Activated CD4-positive, alpha-beta memory T cell treated with anti-CD3 and anti-CD28 coated beads for 36 hours (primary cell): ENCODE results near the gene OTOP3. TPM values are rescaled to one million over a fixed set of nuclear protein-coding genes. Genes with fewer than 3 reads are reported as not detected.

ENCODE experiments used
- CTCF ChIA-PET: fragments of 350-600 bp; sonication (Branson Sonifier 250); formaldehyde crosslinking; loops from one replicate; lab custom pipeline; 2021; ENCODE audit warnings: antibody characterized with exemption, inconsistent platforms; lab: Charles Lee
- POLR2A ChIA-PET: fragments of 350-600 bp; sonication (Branson Sonifier 250); formaldehyde crosslinking; loops from one replicate; lab custom pipeline; 2021; ENCODE audit warnings: antibody characterized with exemption; lab: Charles Lee
- DNase-seq: peaks from one replicate; pipeline ENCODE4 v3.0.0-alpha.2; 2020
- H3K27ac Mint-ChIP-seq: one replicate; pipeline ENCODE4 v1.8.0; 2021; ENCODE audit warnings: mixed read lengths
- H3K27me3 Mint-ChIP-seq: one replicate; pipeline ENCODE4 v1.8.0; 2021; ENCODE audit warnings: mixed read lengths
- H3K36me3 Mint-ChIP-seq: one replicate; pipeline ENCODE4 v1.8.0; 2021; ENCODE audit warnings: mixed read lengths
- H3K4me1 Mint-ChIP-seq: one replicate; pipeline ENCODE4 v1.8.0; 2021; ENCODE audit warnings: low read depth, mixed read lengths
- H3K4me3 Mint-ChIP-seq: one replicate; pipeline ENCODE4 v1.8.0; 2021; ENCODE audit warnings: mild to moderate bottlenecking, mixed read lengths
- H3K9me3 Mint-ChIP-seq: one replicate; pipeline ENCODE4 v1.8.0; 2021; ENCODE audit warnings: mixed read lengths
- intact Hi-C: fragments of 100-400 bp; cut with micrococcal nuclease; formaldehyde crosslinking; loops from one replicate; pipeline ENCODE4 v1.15.1; 2023
- total RNA-seq, 2 experiments: library from RNA; stranded (reverse); gene quantifications; one replicate each; pipeline ENCODE4 v1.2.3, GENCODE V29; 2021

OTOP3 gene
- total RNA-seq, 2 experiments from 2014 or later: not detected

DNA sequence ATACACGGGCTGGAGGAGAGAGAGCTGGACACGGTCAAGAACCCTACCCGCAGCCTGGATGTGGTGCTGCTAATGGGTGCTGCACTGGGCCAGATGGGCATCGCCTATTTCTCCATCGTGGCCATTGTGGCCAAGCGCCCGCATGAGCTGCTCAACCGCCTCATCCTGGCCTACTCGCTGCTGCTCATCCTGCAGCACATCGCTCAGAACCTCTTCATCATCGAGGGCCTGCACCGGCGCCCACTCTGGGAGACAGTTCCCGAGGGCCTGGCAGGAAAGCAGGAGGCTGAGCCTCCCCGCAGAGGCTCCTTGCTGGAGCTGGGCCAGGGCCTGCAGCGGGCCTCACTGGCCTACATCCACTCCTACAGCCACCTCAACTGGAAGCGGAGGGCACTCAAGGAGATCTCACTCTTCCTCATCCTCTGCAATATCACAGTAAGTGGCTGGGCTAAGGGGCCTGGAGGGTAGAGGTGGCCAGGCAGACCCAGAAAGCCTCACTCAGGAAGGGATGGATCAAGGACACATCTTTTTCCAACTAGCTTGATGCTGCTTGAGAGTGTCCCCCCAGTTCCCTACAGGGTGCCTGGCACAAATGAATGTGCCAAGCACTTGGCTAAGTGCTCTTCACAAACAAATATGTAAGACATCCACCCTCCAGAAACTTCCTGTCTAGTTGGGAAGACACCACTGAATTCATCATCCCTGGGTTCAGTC, 11.5 kb downstream of the OTOP3 start:
- Mint-ChIP-seq H3K36me3 (no peaks in the 10 kb centered on the region), H3K9me3 (no peaks in the 10 kb centered on the region), H3K4me3 (no peak overlapping the region), H3K27me3 (peaks cover 4% of the 10 kb centered on the region), H3K4me1 (no peaks in the 10 kb centered on the region), H3K27ac (no peak overlapping the region)
- POLR2A ChIA-PET: no interaction called here
- CTCF ChIA-PET: interaction anchor here (1.0 to 2.5 kb wide), 3 partner anchors 9 to 14 kb away, joined by 3 to 13 read pairs (median 4); no protein-coding TSS in a partner anchor
- no peak for DNase-seq
- intact Hi-C loops: no loop called here

DNA sequence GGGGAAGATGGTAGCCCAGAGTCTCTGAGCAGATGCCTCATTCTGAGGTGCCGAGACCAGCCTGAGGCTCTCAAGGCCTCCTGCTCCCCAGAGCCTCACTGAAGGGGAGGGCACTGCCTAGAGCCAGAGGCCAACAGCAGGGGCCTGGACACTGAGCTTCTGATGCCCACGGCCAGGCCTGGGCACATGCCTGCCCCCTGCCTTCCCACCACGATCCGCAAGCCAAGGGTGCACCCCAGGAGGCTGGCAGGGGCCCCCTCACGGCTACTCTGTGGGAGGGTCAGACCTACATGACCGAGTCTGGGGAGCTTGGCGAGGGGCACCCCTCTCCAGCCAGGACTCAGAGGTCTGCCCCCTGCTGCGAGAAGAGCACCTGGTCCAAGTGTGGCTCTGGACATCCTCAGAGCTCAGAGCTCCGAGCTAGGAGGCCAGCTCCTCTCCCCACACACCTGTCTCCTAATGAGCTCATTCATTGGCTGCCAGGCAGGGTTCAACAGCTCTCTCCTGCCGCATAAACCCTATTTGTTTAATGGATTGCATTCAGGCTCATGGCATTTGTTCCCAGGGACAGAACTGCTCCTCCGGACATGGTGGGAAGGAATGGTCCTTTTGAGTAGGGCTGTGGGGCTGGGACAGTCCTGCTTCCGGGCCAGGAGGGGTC, 13.9 kb downstream of the OTOP3 start:
- CTCF ChIA-PET: interaction anchor here (1.2 to 1.4 kb wide), 3 partner anchors 9 to 26 kb away, joined by 3 to 8 read pairs (median 5); partner anchors contain the start of gene OTOP2
- Mint-ChIP-seq H3K27me3 (peaks cover 4% of the 10 kb centered on the region), H3K4me3 (no peak overlapping the region), H3K36me3 (no peaks in the 10 kb centered on the region), H3K4me1 (no peaks in the 10 kb centered on the region), H3K27ac (no peak overlapping the region), H3K9me3 (no peaks in the 10 kb centered on the region)
- intact Hi-C loops: no loop called here
- POLR2A ChIA-PET: no interaction called here
- no peak for DNase-seq

DNA sequence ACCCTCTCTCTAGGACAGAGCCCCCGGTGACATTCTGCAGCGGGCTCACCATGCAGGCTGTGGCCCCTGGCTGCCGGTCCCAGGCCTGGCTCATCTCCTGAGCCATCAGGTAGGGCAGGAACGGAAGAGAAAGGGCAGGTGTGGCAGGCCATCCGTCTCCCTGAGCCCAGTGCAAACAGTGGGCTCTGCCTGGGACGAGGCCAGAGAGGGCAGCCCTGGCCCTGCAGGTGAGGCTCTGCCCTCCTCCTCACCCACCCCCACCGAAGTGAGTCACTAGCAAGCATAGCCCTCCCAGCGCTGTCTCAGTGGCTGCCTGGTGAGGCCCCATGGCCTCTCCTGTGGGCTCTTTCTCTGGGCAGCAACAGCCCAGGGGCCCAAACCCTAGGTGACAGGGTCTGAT, 14.5 kb downstream of the OTOP3 start:
- Mint-ChIP-seq H3K27ac (no peak overlapping the region), H3K4me3 (no peak overlapping the region), H3K9me3 (no peaks in the 10 kb centered on the region), H3K4me1 (no peaks in the 10 kb centered on the region), H3K36me3 (no peaks in the 10 kb centered on the region), H3K27me3 (peaks cover 2% of the 10 kb centered on the region)
- intact Hi-C loops: no loop called here
- no peak for DNase-seq
- POLR2A ChIA-PET: no interaction called here
- CTCF ChIA-PET: interaction anchor here (1.4 kb wide), 1 partner anchor 11 kb away, joined by 8 read pairs; no protein-coding TSS in a partner anchor

DNA sequence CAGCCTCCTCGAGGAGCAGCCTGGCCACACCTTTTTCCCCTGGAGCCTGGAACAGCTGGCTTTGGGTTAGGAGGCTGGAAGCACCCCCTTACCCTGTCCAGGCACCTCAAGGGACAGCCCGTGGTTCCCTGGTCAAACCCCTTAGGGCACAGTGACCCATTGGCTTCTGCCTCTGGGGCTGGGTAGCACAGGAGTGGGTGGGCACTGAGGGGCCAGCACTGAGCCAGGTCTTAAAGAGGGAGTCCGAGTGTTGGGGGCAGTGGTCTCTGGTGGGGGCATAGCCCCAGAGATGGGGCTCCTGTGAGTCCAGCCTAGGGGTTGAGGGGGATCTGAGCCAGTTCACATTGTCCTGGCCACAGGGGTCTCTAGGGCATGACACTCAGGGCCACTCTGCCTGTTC, 15.4 kb downstream of the OTOP3 start:
- Mint-ChIP-seq H3K27me3 (no peaks in the 10 kb centered on the region), H3K36me3 (no peaks in the 10 kb centered on the region), H3K9me3 (no peaks in the 10 kb centered on the region), H3K27ac (no peak overlapping the region), H3K4me1 (no peaks in the 10 kb centered on the region), H3K4me3 (no peak overlapping the region)
- ChIA-PET POLR2A (no interaction called here), CTCF (interaction anchor here (2.4 kb wide), 1 partner anchor 10 kb away, joined by 21 read pairs; no protein-coding TSS in a partner anchor)
- intact Hi-C loops: no loop called here
- no peak for DNase-seq

DNA sequence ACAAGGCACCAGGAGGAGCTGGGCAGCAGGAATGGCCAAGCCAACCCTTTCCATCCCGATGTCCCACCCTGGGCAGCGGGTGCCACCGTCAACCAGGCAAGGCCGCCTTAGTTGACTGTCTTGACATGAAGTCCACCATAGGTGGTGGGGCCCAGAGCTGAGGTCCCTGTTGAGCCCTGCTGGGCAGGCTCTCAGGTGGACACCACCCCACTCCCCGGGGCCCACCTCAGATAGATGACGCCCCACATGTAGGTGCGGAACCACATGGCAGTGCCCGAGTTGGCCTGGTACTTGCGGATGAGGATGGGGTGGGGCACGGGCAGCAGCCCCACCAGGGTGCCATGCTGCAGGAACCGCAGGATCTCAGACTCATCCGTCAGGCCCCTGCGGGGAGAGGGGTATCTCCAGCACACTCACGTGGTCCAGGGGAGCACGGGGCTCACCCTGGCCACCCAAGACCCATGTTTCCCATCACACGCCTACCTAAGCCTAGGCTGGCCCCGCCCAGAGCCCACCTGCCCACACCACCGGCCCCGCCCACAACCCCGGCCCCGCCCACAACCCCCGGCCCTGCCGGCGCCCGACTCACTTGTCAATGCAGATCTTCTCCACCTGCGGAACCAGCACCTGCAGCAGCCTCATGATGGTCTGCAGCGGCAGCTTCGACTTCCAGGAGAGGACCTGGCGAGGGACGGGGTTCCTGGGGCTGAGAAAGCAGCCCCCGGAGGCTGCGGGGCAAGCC, 16.2 kb downstream of the OTOP3 start:
- no peaks in the 10 kb centered on the region for H3K9me3 Mint-ChIP-seq
- DNase-seq: no peak
- H3K27ac Mint-ChIP-seq: no peak overlapping the region
- POLR2A ChIA-PET: no interaction called here
- H3K36me3 Mint-ChIP-seq: no peaks in the 10 kb centered on the region
- intact Hi-C loops: no loop called here
- no peaks in the 10 kb centered on the region for H3K27me3 Mint-ChIP-seq
- CTCF ChIA-PET: interaction anchor here (0.5 to 2.4 kb wide), 2 partner anchors 9 to 154 kb away, joined by 3 to 21 read pairs; no protein-coding TSS in a partner anchor
- no peaks in the 10 kb centered on the region for H3K4me1 Mint-ChIP-seq
- H3K4me3 Mint-ChIP-seq: no peak overlapping the region

DNA sequence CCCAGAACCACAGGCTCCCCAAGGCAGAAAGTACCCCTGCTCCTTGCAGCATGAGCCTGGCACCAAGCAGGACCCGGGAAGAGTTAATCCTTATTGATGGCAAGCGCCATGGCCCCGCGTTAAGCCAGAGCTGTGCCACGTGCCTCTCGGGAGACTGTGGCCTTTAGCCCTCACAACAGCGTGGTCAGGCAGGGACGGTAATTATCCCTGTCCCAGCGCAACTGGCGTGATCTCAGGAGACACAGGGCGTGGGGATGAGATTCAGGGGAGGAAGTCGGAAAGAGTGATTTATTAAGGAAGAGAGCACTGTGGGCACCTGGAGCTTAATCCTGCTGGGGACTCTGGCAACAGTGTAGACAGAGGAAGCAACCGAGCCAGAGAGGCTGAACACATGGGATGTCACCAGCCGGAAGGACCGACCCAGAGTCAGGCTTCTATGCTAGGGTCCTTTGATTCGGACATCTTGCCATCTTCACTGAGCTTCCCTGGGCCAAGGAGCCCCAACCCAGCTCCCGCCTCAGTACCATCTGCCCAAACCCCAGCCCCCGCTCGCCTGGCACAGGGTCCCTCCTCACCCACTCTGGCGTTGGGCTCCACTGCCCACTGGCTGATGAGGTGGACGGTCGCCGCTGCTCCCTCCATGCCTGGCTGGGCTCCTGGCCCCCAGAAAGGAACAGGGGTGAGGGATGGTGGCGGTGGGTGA, 16.9 kb downstream of the OTOP3 start:
- no peak overlapping the region for H3K4me3 Mint-ChIP-seq
- ChIA-PET CTCF (interaction anchor here (1.0 to 2.4 kb wide), 2 partner anchors 9 to 162 kb away, joined by 3 to 21 read pairs; no protein-coding TSS in a partner anchor), POLR2A (interaction anchor here (0.6 kb wide), 1 partner anchor 34 kb away, joined by 3 read pairs; no protein-coding TSS in a partner anchor)
- H3K36me3 Mint-ChIP-seq: no peaks in the 10 kb centered on the region
- intact Hi-C loops: no loop called here
- no peak for DNase-seq
- no peak overlapping the region for H3K27ac Mint-ChIP-seq
- no peaks in the 10 kb centered on the region for H3K4me1 Mint-ChIP-seq
- no peaks in the 10 kb centered on the region for H3K9me3 Mint-ChIP-seq
- H3K27me3 Mint-ChIP-seq: no peaks in the 10 kb centered on the region

DNA sequence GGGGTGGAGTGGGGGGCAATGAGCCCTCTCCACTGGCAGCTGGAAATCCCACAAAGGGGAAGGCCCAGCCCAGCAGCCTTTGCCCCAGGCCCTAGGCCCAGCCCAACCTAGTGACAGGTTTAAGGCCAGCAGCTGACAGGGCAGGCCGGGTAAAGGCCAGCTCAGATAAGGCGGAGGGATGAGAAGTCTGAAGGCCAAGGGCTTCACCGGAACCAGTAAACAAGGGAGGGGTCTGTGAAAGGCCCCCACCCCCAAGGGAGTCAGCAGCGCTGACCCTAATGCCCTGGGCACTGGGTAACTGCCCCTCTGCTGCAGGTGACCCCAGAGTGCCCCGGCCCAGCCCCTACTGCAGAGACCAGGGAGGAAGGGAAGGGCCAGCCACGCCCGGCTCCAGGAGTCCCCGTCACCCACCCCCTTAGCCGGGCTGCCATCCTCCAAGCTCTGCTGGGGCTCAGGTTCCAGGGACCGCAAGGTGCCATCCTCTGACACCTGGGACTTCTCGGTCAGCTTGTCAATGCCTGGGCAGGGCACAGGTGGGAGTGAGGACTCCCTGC, 17.5 kb downstream of the OTOP3 start:
- intact Hi-C loops: no loop called here
- DNase-seq: no peak
- H3K4me1 Mint-ChIP-seq: peaks cover 2% of the 10 kb centered on the region
- CTCF ChIA-PET: interaction anchor here (1.0 to 9.3 kb wide), 3 partner anchors 8 to 162 kb away, joined by 3 to 195 read pairs (median 21); partner anchors contain the start of genes OTOP2 and USH1G
- no peaks in the 10 kb centered on the region for H3K27me3 Mint-ChIP-seq
- H3K36me3 Mint-ChIP-seq: no peaks in the 10 kb centered on the region
- no peaks in the 10 kb centered on the region for H3K9me3 Mint-ChIP-seq
- H3K27ac Mint-ChIP-seq: no peak overlapping the region
- POLR2A ChIA-PET: interaction anchor here (0.6 kb wide), 1 partner anchor 35 kb away, joined by 3 read pairs; no protein-coding TSS in a partner anchor
- no peak overlapping the region for H3K4me3 Mint-ChIP-seq

DNA sequence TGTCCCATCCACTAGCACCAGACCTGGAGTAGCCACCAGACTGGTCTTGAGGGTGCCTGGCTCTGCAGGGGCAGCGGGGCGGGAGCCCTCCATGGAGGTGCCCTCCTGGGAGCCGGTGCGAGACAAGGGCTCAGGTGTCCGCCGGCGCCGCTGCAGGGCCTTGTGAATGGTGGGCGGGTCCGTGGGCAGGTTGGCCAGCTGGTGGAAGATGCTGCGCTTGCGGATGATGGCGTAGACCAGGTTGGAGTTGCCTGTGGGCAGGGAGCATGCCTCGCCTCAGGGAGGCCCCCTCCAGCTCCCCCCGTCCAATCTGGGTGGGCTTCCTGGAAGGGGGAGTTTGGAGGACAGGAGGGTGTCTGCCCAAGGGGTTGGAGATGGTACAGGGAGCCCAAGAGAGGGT, 18.4 kb downstream of the OTOP3 start:
- ChIA-PET CTCF (interaction anchor here (9.3 kb wide), 1 partner anchor 30 kb away, joined by 195 read pairs; the partner anchor contains the start of genes OTOP2 and USH1G), POLR2A (no interaction called here)
- intact Hi-C loops: no loop called here
- Mint-ChIP-seq H3K4me3 (no peak overlapping the region), H3K27ac (no peak overlapping the region), H3K4me1 (peaks cover 2% of the 10 kb centered on the region), H3K36me3 (no peaks in the 10 kb centered on the region), H3K9me3 (no peaks in the 10 kb centered on the region), H3K27me3 (no peaks in the 10 kb centered on the region)
- no peak for DNase-seq

DNA sequence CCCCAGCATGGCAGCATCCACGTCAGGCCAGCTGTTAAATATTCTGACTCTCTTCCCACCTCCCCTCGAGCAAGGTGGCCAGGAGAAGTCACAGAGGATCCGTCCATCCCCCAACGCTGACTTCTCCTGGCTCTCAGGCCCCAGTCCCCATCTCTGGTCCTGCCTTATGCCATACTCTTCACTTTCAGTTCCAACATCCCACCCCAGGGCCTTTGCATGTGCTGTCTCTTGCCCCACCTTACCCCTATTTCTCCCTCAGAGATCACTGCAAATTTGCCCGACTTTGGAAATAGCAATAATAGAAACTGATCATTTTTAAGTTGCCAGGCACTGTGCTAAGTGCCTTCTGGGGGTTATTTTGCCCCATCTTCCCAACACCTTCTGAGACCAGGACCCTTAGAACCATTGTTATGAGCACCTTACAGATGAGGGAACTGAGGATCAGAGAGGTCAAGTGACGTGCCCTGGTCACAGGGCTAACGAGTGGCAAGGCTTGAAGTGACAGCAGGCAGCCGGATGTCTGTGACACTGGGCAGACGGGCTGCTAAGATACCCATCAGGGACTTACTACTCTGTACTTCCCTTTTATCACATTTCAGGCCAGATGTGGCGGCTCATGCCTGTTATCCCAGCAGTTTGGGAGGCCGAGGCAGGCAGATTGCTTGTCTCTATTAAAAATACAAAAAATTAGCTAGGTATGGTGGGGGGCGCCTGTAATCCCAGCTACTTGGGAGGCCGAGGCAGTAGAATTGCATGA, 19.1 kb downstream of the OTOP3 start:
- POLR2A ChIA-PET: no interaction called here
- H3K4me3 Mint-ChIP-seq: no peak overlapping the region

DNA sequence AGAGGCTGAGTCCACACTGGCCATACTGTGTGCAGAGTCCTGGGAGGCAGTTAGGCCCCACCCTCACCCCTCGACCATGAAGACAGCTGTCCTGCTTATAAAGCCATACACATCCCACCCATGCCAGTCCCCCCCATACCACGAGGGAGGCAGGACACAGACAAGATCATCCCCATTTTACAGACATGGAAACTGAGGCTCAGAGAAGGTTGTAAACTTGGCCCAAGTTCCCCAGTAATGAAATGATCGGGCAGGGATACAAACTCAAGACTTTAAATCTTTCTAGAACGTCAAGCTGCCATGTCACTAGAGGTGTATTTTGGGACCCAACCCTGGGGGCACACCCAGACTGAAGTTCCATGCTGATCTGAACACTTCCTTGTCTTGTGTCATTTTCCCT, 20.4 kb downstream of the OTOP3 start:
- H3K4me1 Mint-ChIP-seq: peaks cover 6% of the 10 kb centered on the region
- ChIA-PET CTCF (interaction anchor here (1.1 to 9.3 kb wide), 6 partner anchors 9 to 113 kb away, joined by 3 to 195 read pairs (median 3); partner anchors contain the start of genes MRPL58, OTOP2 and USH1G), POLR2A (no interaction called here)
- H3K27me3 Mint-ChIP-seq: no peaks in the 10 kb centered on the region
- H3K27ac Mint-ChIP-seq: no peak overlapping the region
- intact Hi-C loops: loop anchor here (5.0 kb wide), 1 partner anchor 164 kb away; no protein-coding TSS in a partner anchor
- no peak overlapping the region for H3K4me3 Mint-ChIP-seq
- H3K9me3 Mint-ChIP-seq: no peaks in the 10 kb centered on the region
- no peaks in the 10 kb centered on the region for H3K36me3 Mint-ChIP-seq
- no peak for DNase-seq

More for the DNA sequence above, 19.1 kb downstream of the OTOP3 start:
- intact Hi-C loops: loop anchor here (5.0 kb wide), 1 partner anchor 163 kb away; no protein-coding TSS in a partner anchor
- no peaks in the 10 kb centered on the region for H3K27me3 Mint-ChIP-seq
- H3K9me3 Mint-ChIP-seq: no peaks in the 10 kb centered on the region
- no peak for DNase-seq
- H3K4me1 Mint-ChIP-seq: peaks cover 2% of the 10 kb centered on the region
- H3K36me3 Mint-ChIP-seq: no peaks in the 10 kb centered on the region
- CTCF ChIA-PET: interaction anchor here (9.3 kb wide), 1 partner anchor 31 kb away, joined by 195 read pairs; the partner anchor contains the start of genes OTOP2 and USH1G
- H3K27ac Mint-ChIP-seq: no peak overlapping the region
